Measurements from ENCODE around the gene PDE1A.

- no peak for TF ChIP-seq MAX (IDR thresholded peaks at IDR 0.05; ENCODE audit: low read depth)
- TF ChIP-seq RFX5 (IDR thresholded peaks at IDR 0.05; ENCODE audit: low read length): no peak
Measured at GRCh38 chr2:182144776-182145165, 282.1 kb downstream of the PDE1A start.

All from SK-N-SH (cell line).